ENCODE measurements around the gene TEPSIN.

The TEPSIN gene

DNA sequence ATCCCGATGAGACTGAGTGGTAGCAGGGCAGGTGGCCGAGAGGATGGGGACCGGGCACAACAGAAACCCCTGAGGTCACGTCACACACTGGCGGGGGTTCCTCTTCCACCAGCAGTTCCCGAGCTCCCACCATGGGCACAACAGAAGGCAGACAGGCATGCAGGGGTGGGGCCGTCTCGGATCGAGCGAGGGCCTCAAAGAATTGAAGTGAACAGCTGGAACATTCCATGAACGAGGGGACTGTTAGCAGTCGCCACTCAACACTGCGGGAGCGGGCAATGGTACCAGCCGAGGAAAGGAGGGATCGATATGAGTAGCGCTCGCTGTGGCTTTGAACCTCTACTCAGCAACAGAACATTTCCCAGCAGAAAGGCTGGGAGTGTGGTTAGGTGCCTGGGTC is 21.4 kb downstream of the TEPSIN start:
- no peak overlapping the region for H3K27ac Mint-ChIP-seq
- H3K4me1 Mint-ChIP-seq (ENCODE audit: low read depth) = peaks cover 9% of the 10 kb centered on the region
- H3K4me3 Mint-ChIP-seq = no peak overlapping the region
- no peak for DNase-seq
- H3K36me3 Mint-ChIP-seq (ENCODE audit: low read depth) = peaks cover 24% of the 10 kb centered on the region
- no peaks in the 10 kb centered on the region for H3K27me3 Mint-ChIP-seq
- no peaks in the 10 kb centered on the region for H3K9me3 Mint-ChIP-seq

DNA sequence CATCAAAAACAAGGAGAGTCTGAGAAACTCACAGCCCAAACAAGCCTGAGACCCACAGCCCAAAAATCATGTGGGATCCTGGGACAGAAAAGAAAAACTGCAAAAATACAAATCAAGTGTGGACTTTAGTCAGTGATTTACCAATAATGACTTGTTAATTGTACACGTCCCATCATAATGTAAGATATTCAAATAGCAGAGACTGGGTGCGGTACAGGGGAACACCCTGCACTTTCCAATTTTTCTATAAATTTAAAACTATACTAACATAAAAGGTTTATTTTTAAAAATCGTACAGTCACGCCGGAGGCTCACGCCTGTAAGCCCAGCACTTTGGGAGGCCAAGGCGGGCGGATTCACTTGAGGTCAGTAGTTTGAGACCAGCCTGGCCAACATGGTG is 24.9 kb downstream of the TEPSIN start:
- DNase-seq = no peak
- no peak overlapping the region for H3K27ac Mint-ChIP-seq

DNA sequence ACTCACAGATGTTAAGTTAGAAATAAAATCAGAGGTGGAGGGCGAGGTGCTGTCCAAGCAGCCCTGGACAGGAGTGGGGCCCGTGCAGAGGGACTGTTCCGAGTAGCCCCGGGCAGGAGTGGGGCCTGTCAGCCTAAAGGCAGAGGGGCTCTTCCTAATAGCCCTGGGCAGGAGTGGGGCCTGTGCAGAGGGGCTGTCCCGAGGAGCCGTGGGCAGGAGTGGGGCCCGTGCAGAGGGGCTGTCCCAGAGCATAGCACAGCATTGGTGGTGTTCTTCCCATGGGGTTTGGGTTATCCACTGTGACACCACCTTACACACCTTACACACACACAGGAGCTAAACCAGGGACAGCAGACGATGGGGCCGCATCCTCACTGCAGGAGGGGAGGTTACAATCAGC is 26.5 kb downstream of the TEPSIN start:
- H3K27me3 Mint-ChIP-seq = no peaks in the 10 kb centered on the region

More for the DNA sequence above, 24.9 kb downstream of the TEPSIN start:
- Mint-ChIP-seq H3K36me3 (ENCODE audit: low read depth) (peaks cover 15% of the 10 kb centered on the region), H3K4me3 (no peak overlapping the region), H3K9me3 (no peaks in the 10 kb centered on the region), H3K4me1 (ENCODE audit: low read depth) (no peaks in the 10 kb centered on the region), H3K27me3 (no peaks in the 10 kb centered on the region)

GRCh38 chr17:81210868-81211267 is 28.0 kb downstream of the TEPSIN start:
- DNase-seq = no peak
- Mint-ChIP-seq H3K27me3 (no peaks in the 10 kb centered on the region), H3K4me3 (no peak overlapping the region), H3K27ac (no peak overlapping the region), H3K4me1 (ENCODE audit: low read depth) (no peaks in the 10 kb centered on the region), H3K9me3 (no peaks in the 10 kb centered on the region), H3K36me3 (ENCODE audit: low read depth) (peaks cover 6% of the 10 kb centered on the region)

More for the DNA sequence above, 26.5 kb downstream of the TEPSIN start:
- Mint-ChIP-seq H3K27ac (no peak overlapping the region), H3K36me3 (ENCODE audit: low read depth) (peaks cover 5% of the 10 kb centered on the region), H3K4me3 (no peak overlapping the region), H3K9me3 (no peaks in the 10 kb centered on the region), H3K4me1 (ENCODE audit: low read depth) (no peaks in the 10 kb centered on the region)
- no peak for DNase-seq

- no peak for DNase-seq
- H3K27ac Mint-ChIP-seq = no peak overlapping the region
These were observed 28.4 kb downstream of the TEPSIN start for GRCh38 chr17:81210466-81210865.

DNA sequence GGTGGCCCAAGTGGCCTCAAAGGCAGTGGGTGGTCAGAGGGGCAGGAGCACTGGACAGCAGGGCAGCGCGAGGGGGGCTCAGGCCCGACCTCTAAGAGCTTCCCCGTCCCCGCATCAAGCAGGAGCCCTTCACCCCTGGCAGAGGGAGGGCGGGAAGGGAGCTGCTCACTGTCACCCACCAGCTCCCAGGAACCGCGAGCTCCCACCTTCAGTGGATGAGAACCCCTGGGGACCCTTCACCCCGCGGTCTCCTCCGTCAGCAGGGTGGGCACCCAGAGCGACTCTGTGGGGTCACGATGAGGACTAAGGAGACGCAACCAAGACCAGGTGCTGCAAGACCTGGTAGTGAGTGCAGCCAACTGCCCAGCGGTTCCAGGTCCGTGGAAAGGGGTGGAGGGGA is 29.7 kb downstream of the TEPSIN start:
- Mint-ChIP-seq H3K36me3 (ENCODE audit: low read depth) (peaks cover 8% of the 10 kb centered on the region), H3K4me1 (ENCODE audit: low read depth) (no peaks in the 10 kb centered on the region), H3K27me3 (no peaks in the 10 kb centered on the region)

More at GRCh38 chr17:81210466-81210865, 28.4 kb downstream of the TEPSIN start:
- Mint-ChIP-seq H3K36me3 (ENCODE audit: low read depth) (peaks cover 6% of the 10 kb centered on the region), H3K4me1 (ENCODE audit: low read depth) (no peaks in the 10 kb centered on the region), H3K4me3 (no peak overlapping the region), H3K27me3 (no peaks in the 10 kb centered on the region), H3K9me3 (no peaks in the 10 kb centered on the region)

DNA sequence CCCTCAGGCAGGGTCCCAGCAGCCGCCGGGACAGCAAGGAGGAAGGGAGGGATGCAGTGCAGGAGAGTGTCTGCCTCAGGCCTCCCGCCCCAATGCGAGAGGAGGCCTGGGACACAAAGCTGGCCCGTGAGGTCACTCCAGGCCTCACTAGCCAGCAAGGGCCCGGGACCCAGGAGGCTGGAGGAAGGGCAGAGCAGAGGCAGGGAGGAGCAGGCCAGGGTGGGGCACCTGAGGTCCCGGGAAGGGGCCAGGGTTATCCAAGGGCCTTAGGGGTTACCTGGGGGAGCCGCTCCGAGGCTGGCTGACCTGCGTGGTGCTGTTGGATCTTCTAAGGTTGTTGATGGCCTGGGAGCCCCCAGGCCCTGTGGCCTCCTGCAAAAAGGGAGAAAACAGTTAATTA is 30.2 kb downstream of the TEPSIN start:
- no peak for DNase-seq
- Mint-ChIP-seq H3K27me3 (no peaks in the 10 kb centered on the region), H3K4me1 (ENCODE audit: low read depth) (no peaks in the 10 kb centered on the region), H3K36me3 (ENCODE audit: low read depth) (peaks cover 8% of the 10 kb centered on the region), H3K9me3 (no peaks in the 10 kb centered on the region), H3K27ac (no peak overlapping the region), H3K4me3 (no peak overlapping the region)

More for the DNA sequence above, 29.7 kb downstream of the TEPSIN start:
- Mint-ChIP-seq H3K27ac (no peak overlapping the region), H3K4me3 (no peak overlapping the region), H3K9me3 (no peaks in the 10 kb centered on the region)
- no peak for DNase-seq

DNA sequence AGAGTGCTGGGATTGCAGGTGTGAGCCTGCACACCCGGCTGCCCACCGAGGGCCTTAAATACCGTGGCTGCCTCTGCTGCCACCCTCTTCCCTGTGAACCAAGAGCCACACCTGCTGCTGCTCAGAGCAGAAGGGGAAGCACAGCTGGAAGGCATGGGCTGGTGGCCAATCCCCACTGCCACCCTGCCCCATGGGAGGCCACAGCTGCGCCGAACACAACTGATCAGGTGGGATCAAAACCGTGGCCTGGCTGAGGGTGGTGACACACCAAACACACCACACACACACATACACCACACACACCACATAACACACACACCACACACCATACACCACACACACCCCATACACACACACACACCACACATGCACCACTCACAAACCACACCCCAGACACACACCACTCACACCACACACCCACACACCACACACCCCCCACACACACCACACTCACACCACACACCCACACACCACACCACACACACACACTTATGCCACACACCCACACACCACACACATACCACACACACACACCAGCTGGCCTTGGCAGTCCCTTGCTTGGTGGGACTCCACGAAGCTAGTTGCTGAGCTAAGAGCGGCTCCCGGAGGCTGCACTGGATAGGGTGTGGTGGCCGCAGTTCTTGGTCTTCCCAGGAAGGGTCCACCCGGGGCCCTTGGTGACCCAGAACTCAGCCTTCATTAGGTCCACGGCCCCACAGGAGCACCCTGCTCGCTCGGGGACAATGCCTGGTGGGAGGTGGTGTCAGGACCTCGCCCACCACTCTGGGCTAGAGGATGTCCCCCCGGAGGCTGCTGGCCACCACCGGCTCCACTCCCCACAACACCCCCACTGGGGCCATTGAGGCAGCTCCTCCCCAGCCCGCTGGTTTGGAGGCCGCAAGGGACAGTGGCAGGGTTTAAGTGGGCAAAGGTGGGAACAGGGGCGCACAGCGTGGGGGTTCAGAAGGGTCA is 31.0 kb downstream of the TEPSIN start:
- DNase-seq = no peak
- Mint-ChIP-seq H3K9me3 (no peaks in the 10 kb centered on the region), H3K27me3 (no peaks in the 10 kb centered on the region), H3K4me1 (ENCODE audit: low read depth) (no peaks in the 10 kb centered on the region), H3K36me3 (ENCODE audit: low read depth) (peaks cover 8% of the 10 kb centered on the region), H3K27ac (no peak overlapping the region), H3K4me3 (no peak overlapping the region)

DNA sequence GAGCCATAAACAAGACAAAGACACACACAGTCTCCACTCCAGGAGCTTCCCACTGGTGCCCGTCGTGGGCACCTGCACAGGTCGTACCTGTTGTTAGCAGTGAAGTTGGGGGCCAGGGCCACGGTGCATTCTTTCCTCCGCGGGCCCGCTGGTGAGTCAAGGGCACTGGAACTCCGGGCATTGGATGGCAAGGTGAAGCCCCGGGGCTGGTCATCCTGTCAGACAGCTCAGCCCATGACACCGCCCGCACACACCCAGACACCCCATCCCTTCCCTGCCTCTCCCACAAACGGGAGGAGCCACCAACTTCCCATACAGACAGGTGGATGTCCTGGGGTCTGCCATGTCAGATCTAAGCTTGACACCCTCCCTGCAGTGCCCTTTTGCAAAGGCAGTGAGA is 32.2 kb downstream of the TEPSIN start:
- no peak overlapping the region for H3K4me3 Mint-ChIP-seq
- peaks cover 13% of the 10 kb centered on the region for H3K36me3 Mint-ChIP-seq (ENCODE audit: low read depth)
- H3K4me1 Mint-ChIP-seq (ENCODE audit: low read depth) = no peaks in the 10 kb centered on the region
- DNase-seq = no peak
- H3K9me3 Mint-ChIP-seq = no peaks in the 10 kb centered on the region
- no peak overlapping the region for H3K27ac Mint-ChIP-seq
- H3K27me3 Mint-ChIP-seq = no peaks in the 10 kb centered on the region

DNA sequence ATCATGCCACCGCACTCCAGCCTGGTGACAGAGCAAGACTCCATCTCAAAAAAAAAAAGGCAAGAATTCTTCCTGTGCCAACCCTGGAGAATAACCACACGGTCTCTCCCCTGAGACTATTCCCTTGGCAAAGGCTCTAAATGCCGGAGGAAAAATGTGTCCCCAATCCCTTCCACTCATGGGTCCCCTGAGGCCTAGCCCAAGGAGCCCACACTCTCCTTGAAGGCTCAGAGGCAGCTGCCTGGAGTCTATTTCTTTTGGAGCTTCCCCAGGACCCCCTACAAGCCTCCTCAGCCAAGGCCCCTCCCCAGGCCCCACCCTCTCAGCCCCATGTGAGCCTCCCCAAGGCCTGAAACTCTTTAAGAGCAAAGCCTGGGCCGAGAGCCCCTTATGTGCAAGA is 32.7 kb downstream of the TEPSIN start:
- no peaks in the 10 kb centered on the region for H3K4me1 Mint-ChIP-seq (ENCODE audit: low read depth)
- H3K4me3 Mint-ChIP-seq = no peak overlapping the region
- H3K36me3 Mint-ChIP-seq (ENCODE audit: low read depth) = peaks cover 16% of the 10 kb centered on the region
- no peaks in the 10 kb centered on the region for H3K27me3 Mint-ChIP-seq
- DNase-seq = no peak
- no peak overlapping the region for H3K27ac Mint-ChIP-seq
- H3K9me3 Mint-ChIP-seq = no peaks in the 10 kb centered on the region

- Mint-ChIP-seq H3K36me3 (ENCODE audit: low read depth) (peaks cover 16% of the 10 kb centered on the region), H3K4me1 (ENCODE audit: low read depth) (no peaks in the 10 kb centered on the region), H3K4me3 (no peak overlapping the region), H3K27ac (no peak overlapping the region), H3K27me3 (no peaks in the 10 kb centered on the region), H3K9me3 (no peaks in the 10 kb centered on the region)
- no peak for DNase-seq
These were observed 34.3 kb downstream of the TEPSIN start for GRCh38 chr17:81204578-81204977.

- H3K36me3 Mint-ChIP-seq (ENCODE audit: low read depth) = peaks cover 20% of the 10 kb centered on the region
- H3K27me3 Mint-ChIP-seq = no peaks in the 10 kb centered on the region
- H3K9me3 Mint-ChIP-seq = no peaks in the 10 kb centered on the region
- H3K4me1 Mint-ChIP-seq (ENCODE audit: low read depth) = no peaks in the 10 kb centered on the region
- H3K27ac Mint-ChIP-seq = no peak overlapping the region
- H3K4me3 Mint-ChIP-seq = no peak overlapping the region
- DNase-seq = no peak
These were observed 35.7 kb downstream of the TEPSIN start for GRCh38 chr17:81203136-81203535.

DNA sequence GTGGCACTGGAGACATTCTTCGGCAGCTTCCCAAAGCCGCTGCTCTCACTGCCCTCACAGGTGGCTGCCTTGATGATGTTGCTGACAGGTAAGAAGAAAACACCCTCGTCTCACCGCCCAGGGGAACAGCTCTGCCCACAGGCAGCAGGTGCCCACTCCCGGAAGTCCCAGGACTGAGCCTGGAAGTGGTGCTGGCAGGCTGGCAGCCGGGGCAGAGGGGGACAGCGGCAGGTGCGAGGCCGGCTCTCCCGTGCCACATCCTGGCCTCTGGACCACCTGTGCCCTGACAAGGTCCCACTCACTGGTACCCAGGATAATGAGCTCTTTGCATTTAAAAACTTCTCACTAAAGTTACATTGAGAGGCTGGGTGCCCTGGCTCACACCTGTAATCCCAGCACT is 36.5 kb downstream of the TEPSIN start:
- no peak for DNase-seq
- H3K4me3 Mint-ChIP-seq = no peak overlapping the region
- peaks cover 23% of the 10 kb centered on the region for H3K36me3 Mint-ChIP-seq (ENCODE audit: low read depth)
- no peaks in the 10 kb centered on the region for H3K4me1 Mint-ChIP-seq (ENCODE audit: low read depth)
- H3K27ac Mint-ChIP-seq = no peak overlapping the region
- H3K27me3 Mint-ChIP-seq = no peaks in the 10 kb centered on the region
- no peaks in the 10 kb centered on the region for H3K9me3 Mint-ChIP-seq

GRCh38 chr17:81200695-81201580 is 37.9 kb downstream of the TEPSIN start:
- no peak overlapping the region for H3K27ac Mint-ChIP-seq
- H3K9me3 Mint-ChIP-seq = no peaks in the 10 kb centered on the region
- H3K4me1 Mint-ChIP-seq (ENCODE audit: low read depth) = no peaks in the 10 kb centered on the region
- no peak overlapping the region for H3K4me3 Mint-ChIP-seq
- H3K36me3 Mint-ChIP-seq (ENCODE audit: low read depth) = peaks cover 18% of the 10 kb centered on the region
- H3K27me3 Mint-ChIP-seq = no peaks in the 10 kb centered on the region
- no peak for DNase-seq

GRCh38 chr17:81200201-81200600 is 38.7 kb downstream of the TEPSIN start:
- H3K4me1 Mint-ChIP-seq (ENCODE audit: low read depth) = no peaks in the 10 kb centered on the region
- no peak for DNase-seq
- peaks cover 18% of the 10 kb centered on the region for H3K36me3 Mint-ChIP-seq (ENCODE audit: low read depth)
- H3K4me3 Mint-ChIP-seq = no peak overlapping the region
- H3K27ac Mint-ChIP-seq = no peak overlapping the region
- no peaks in the 10 kb centered on the region for H3K9me3 Mint-ChIP-seq
- H3K27me3 Mint-ChIP-seq = no peaks in the 10 kb centered on the region

Data from activated T-cell treated with anti-CD3 and anti-CD28 coated beads, Interleukin-2, amount 50 U/mL, for 24 hours (primary cell).